ENCODE data around the gene SCGB1C1. TPM values are rescaled to one million over a fixed set of nuclear protein-coding genes. Genes with fewer than 3 reads are reported as not detected.

Gene SCGB1C1
- total and polyA plus RNA-seq, 9 of the 15 experiments (the other 6 are each of a cell fraction or from before 2014, with no cell fraction given), result not detected

DNA sequence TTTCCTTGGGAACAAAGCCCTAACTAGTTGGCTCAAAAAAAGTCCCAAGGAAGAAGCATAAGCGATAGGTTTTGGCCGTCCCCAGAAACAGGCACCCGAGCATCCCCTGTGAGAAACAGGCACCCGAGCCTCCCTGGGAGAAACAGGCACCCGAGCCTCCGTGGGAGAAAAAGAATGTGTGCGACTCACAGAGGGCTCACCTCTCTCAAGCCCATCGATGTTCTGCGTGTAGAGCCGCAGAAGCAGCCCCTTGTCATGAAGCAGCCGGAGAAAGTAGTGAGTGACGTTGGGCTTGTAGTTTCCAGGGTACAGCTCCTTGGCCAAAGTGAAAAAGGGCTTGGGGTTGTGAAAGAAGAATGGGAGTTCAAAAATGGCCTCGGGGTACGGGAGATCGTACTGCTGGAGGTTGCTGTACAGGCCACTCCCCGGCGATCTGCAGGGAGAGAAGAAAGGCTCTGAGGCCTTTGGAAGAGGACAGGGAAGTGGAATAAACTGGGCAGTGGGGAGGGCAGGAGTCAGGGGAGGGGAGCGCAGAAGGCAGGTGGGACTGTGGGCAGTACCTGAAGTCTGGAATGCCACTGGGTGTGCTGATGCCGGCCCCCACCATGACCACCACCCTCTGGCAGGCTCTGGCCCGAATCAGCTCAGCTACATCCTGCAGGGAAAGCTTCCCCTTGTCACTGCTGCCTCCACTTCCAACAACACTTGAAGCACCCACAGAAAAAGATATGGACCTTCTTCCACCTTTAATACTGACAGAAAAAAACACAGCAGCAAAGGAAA, 40.1 kb downstream of the SCGB1C1 start:
- Histone ChIP-seq H3K79me2 (ENCODE audit: control insufficient read depth, insufficient read depth, low read length) (peaks cover 26% of the 10 kb centered on the region), H3K27me3 (ENCODE audit: control insufficient read depth in 2 of 2, insufficient read depth in 2 of 2, low read length in 2 of 2) (no peaks in the 10 kb centered on the region), H3K36me3 (ENCODE audit: control insufficient read depth, insufficient read depth, low read length) (peaks cover 10% of the 10 kb centered on the region; the same call in 2 of the 3 replicates), H3K4me1 (replicated peaks in 1 of 2; ENCODE audit: control insufficient read depth in 2 of 2, insufficient read depth in 2 of 2, low read length in 2 of 2) (peaks cover 10 to 19% of the 10 kb centered on the region in 2 experiments; a peak in 4 of 5 replicates), H3K9me3 (replicated peaks; ENCODE audit: control insufficient read depth, insufficient read depth, low read depth, low read length) (no peaks in the 10 kb centered on the region; the same call in 1 of the 2 replicates), H4K20me1 (replicated peaks; ENCODE audit: control insufficient read depth, insufficient read depth, low read length) (peaks cover 10% of the 10 kb centered on the region; the same call in 1 of the 2 replicates), H3K9me1 (ENCODE audit: control insufficient read depth, insufficient read depth, low read length) (no peaks in the 10 kb centered on the region), H3K27ac (ENCODE audit: extremely low read depth, low read depth, low read length) (no peak overlapping the region), H3K4me3 (no peak overlapping the region), H3K4me2 (ENCODE audit: insufficient read depth, low read length) (no peak overlapping the region), H3K9ac (ENCODE audit: insufficient read depth in 1 of 2, low read depth in 2 of 2, low read length in 2 of 2) (0 out of 4 replicates have a peak overlapping the region, but pooled peaks of 1 of the 2 experiments have one; percentile 38), H2AFZ (ENCODE audit: low read depth, low read length) (no peak overlapping the region)
- in situ Hi-C loops (cut with MboI), result no loop called here
- no peak for DNase-seq (ENCODE audit: extremely low read depth in 1 of 4, low spot score in 3 of 4)
- intact Hi-C loops (cut with micrococcal nuclease), result no loop called here
- ChIA-PET CTCF (ENCODE audit: low intra/inter-chr PET ratio) (no interaction called here), POLR2A (interaction anchor here (0.8 kb wide), 1 partner anchor 8 kb away, joined by 4 read pairs; no protein-coding TSS in a partner anchor)
- FAIRE-seq, result no peak
- 82% methylated on average over 14 of the region's 20 CpGs for WGBS (ENCODE audit: insufficient coverage, low coverage, missing lambda C conversion rate)
- TF ChIP-seq, protein P1, sequence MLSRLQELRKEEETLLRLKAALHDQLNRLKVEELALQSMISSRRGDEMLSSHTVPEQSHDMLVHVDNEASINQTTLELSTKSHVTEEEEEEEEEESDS (CRISPR knock-in tag; IDR thresholded peaks at IDR 0.05), result no peak
- no peak for TF ChIP-seq HMGN3 (IDR thresholded peaks at IDR 0.05; ENCODE audit: borderline replicate concordance, extremely low read depth, insufficient read length, low read depth, low read length)
- no peak for TF ChIP-seq ZEB2 (IDR thresholded peaks at IDR 0.05)
- no peak for TF ChIP-seq FIP1L1 (IDR thresholded peaks at IDR 0.05; ENCODE audit: low read depth, low read length, poor library complexity, severe bottlenecking)
- ATAC-seq, result no peak
- BruUV-seq (replicated peaks), result no TSS peak

Measured in K562 (cell line).